H1 (cell line): Measurements from ENCODE around the gene PPP2R5B. TPM values are rescaled to one million over a fixed set of nuclear protein-coding genes. Genes with fewer than 3 reads are reported as not detected.

Experiments used
- CHD7 ChIP-seq: fragments of 300-600 bp; sonication (generic); IDR thresholded peaks from 2 replicates; pipeline ENCODE4 v1.7.1; 2012; ENCODE audit warnings: low read length, moderate library complexity, mild to moderate bottlenecking, inconsistent platforms; ENCODE audit not compliant: insufficient replicate concordance
- PHF8 ChIP-seq: fragments of 200-600 bp; sonication (generic); conservative IDR thresholded peaks from 2 replicates; pipeline ENCODE4 v1.7.1; 2012; ENCODE audit warnings: low read depth, mild to moderate bottlenecking, inconsistent platforms, low read length, moderate library complexity
- RFX5 ChIP-seq: IDR thresholded peaks from 2 replicates; pipeline ENCODE4 v1.6.1; 2011; ENCODE audit warnings: low read depth, low read length, improper control_type of control experiment, borderline replicate concordance
- polyA plus RNA-seq, 7 experiments: library from polyadenylated mRNA; depleted of rRNA in 3 of 7; stranded (reverse) in 5 of 7; unstranded in 2 of 7; fragments of >200 nt in 5 of 7; fragments of 200-250 nt in 2 of 7; gene quantifications; 1 replicate in 5 of 7; 2 replicates in 1 of 7; 4 replicates in 1 of 7; pipeline versions ENCODE4 v1.2.1 to v1.2.3, GENCODE V29; 2011 to 2013; ENCODE audit warnings: missing spikeins in 2 of 7, mixed read lengths in 2 of 7
- total RNA-seq: library from RNA; stranded (reverse); fragmentation: NEBNext Ultra II Directional; extraction: Animal tissue kit (Norgen Biotek cat#: 25700); gene quantifications from 2 replicates; pipeline ENCODE4 v1.2.1, GENCODE V29; 2021

PPP2R5B gene
- total and polyA plus RNA-seq, 2 of the 8 experiments (the other 6 are each of a cell fraction or from before 2014, with no cell fraction given): 4.9 to 5.1 TPM

DNA sequence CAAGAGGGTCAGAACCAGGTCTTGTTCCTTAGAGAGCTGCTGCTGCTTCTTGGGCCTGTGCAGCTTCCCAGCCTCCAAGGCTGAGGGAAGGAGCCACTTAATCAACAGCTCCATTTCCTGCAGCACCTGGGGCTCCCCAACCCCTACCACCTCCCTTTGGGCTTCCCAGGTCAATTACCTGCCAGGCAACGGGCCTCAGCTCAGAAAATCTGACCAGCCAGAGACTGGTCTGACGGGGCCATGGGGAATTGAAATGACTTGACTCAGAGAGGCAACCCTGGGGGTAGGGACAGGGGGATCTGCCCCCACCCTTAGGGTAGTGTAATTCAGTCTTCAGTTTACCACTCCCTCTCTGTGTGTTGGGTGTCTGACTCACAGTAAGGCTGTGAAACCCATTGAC lies 52.2 kb downstream of the PPP2R5B start (continued):
- no peak for TF ChIP-seq PHF8
- no peak for TF ChIP-seq RFX5
- TF ChIP-seq CHD7: no peak
